Measurements from ENCODE around the gene ARSI.

Gene ARSI

DNA sequence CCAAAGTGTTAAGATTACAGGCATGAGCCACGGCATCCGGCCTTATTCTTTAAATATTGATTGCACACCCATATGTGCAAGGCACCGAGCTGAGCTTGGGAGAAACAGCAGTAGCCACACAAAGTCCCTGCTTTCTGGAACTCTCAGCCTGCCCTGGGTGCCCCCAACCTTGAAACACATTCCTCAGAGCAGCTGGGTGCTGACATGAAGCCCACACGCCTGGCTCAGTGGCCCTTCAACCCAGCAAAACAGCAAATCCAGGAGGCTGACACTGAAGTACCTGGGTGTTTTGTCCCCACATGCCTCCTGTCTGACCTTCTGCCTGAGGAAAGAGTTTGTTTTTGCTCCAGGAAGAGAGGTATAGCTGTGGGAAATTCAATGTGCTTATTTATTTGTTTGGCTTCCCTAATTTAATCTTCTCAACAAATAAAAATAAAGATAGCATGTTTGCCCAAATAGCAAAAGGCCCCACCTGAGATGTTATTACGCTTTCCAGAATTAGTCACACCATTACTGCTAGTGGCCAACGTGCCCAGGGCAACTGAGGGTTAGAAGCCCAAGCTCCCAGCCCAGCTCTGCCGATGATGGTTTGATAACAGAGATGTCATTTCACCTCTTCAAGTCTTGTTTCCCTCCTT is 41.4 kb upstream of the ARSI start:
- Histone ChIP-seq H3K4me3 (ENCODE audit: low read depth, low read length) (no peak overlapping the region), H3K27ac (ENCODE audit: extremely low read depth, low read depth, low read length) (no peak overlapping the region), H3K4me1 (ENCODE audit: control insufficient read depth, insufficient read depth, low read length) (no peaks in the 10 kb centered on the region), H3K36me3 (ENCODE audit: control insufficient read depth in 2 of 2, insufficient read depth in 1 of 2, low read length in 2 of 2) (no peaks in the 10 kb centered on the region), H3K9me3 (ENCODE audit: control insufficient read depth, insufficient read depth, low read depth, low read length) (no peaks in the 10 kb centered on the region)
- CTCF ChIA-PET: interaction anchor here (0.6 to 0.7 kb wide), 2 partner anchors 71 to 295 kb away, joined by 3 to 4 read pairs; no protein-coding TSS in a partner anchor
- POLR2A ChIA-PET: no interaction called here
- TF ChIP-seq ZNF473 (tag by site-specific recombination; IDR thresholded peaks at IDR 0.05) (no peak), ZNF529 (tag by site-specific recombination; IDR thresholded peaks at IDR 0.05; ENCODE audit: insufficient replicate concordance) (no peak), ZNF776 (tag by site-specific recombination; IDR thresholded peaks at IDR 0.05; ENCODE audit: borderline replicate concordance) (no peak), ZNF211 (tag by site-specific recombination; IDR thresholded peaks at IDR 0.05; ENCODE audit: low read depth) (no peak), YY1 (tag by site-specific recombination; IDR thresholded peaks at IDR 0.05) (no peak), ZNF548 (tag by site-specific recombination; IDR thresholded peaks at IDR 0.05) (no peak), ZNF585B (tag by site-specific recombination; IDR thresholded peaks at IDR 0.05) (no peak), ZNF830 (tag by site-specific recombination; IDR thresholded peaks at IDR 0.05; ENCODE audit: low read depth) (no peak), ZNF10 (tag by site-specific recombination; IDR thresholded peaks at IDR 0.05) (no peak)
- TF ChIP-seq, protein P1, sequence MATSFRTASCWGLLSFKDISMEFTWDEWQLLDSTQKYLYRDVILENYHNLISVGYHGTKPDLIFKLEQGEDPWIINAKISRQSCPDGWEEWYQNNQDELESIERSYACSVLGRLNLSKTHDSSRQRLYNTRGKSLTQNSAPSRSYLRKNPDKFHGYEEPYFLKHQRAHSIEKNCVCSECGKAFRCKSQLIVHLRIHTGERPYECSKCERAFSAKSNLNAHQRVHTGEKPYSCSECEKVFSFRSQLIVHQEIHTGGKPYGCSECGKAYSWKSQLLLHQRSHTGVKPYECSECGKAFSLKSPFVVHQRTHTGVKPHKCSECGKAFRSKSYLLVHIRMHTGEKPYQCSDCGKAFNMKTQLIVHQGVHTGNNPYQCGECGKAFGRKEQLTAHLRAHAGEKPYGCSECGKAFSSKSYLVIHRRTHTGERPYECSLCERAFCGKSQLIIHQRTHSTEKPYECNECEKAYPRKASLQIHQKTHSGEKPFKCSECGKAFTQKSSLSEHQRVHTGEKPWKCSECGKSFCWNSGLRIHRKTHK (tag by site-specific recombination; IDR thresholded peaks at IDR 0.05): no peak
- TF ChIP-seq, protein P2, sequence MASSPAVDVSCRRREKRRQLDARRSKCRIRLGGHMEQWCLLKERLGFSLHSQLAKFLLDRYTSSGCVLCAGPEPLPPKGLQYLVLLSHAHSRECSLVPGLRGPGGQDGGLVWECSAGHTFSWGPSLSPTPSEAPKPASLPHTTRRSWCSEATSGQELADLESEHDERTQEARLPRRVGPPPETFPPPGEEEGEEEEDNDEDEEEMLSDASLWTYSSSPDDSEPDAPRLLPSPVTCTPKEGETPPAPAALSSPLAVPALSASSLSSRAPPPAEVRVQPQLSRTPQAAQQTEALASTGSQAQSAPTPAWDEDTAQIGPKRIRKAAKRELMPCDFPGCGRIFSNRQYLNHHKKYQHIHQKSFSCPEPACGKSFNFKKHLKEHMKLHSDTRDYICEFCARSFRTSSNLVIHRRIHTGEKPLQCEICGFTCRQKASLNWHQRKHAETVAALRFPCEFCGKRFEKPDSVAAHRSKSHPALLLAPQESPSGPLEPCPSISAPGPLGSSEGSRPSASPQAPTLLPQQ (tag by site-specific recombination; IDR thresholded peaks at IDR 0.05): no peak
- TF ChIP-seq, protein P3, sequence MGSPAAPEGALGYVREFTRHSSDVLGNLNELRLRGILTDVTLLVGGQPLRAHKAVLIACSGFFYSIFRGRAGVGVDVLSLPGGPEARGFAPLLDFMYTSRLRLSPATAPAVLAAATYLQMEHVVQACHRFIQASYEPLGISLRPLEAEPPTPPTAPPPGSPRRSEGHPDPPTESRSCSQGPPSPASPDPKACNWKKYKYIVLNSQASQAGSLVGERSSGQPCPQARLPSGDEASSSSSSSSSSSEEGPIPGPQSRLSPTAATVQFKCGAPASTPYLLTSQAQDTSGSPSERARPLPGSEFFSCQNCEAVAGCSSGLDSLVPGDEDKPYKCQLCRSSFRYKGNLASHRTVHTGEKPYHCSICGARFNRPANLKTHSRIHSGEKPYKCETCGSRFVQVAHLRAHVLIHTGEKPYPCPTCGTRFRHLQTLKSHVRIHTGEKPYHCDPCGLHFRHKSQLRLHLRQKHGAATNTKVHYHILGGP (tag by site-specific recombination; IDR thresholded peaks at IDR 0.05): no peak

DNA sequence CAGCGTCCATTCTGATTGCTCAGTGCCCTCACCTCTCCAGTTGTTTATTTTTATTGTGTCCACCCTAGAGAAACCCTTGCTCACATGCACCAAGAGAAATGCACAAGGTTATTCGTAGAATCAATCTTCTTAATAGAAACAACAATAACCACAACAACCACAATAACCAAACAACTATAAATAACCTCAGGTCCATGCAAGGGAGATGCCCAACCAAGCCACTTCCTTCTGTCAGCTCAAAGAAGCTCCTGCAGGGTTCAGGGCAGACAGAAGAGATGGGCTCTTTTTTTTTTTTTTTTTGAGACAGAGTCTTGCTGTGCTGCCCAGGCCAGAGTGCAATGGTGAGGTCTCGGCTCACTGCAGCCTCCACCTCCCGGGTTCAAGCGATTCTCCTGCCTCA is 39.9 kb upstream of the ARSI start:
- H3K27ac ChIP-seq (ENCODE audit: extremely low read depth, low read depth, low read length): no peak overlapping the region
- no peak overlapping the region for H3K4me3 ChIP-seq (ENCODE audit: low read depth, low read length)
- H3K36me3 ChIP-seq (ENCODE audit: control insufficient read depth in 2 of 2, insufficient read depth in 1 of 2, low read length in 2 of 2): no peaks in the 10 kb centered on the region
- ChIA-PET POLR2A (no interaction called here), CTCF (no interaction called here)
- TF ChIP-seq ZNF214 (tag by site-specific recombination; IDR thresholded peaks at IDR 0.05; ENCODE audit: borderline replicate concordance): no peak
- TF ChIP-seq KLF1 (tag by site-specific recombination; IDR thresholded peaks at IDR 0.05): no peak
- no peak for TF ChIP-seq KLF16 (tag by site-specific recombination; IDR thresholded peaks at IDR 0.05)
- no peak for TF ChIP-seq ZNF23 (tag by site-specific recombination; IDR thresholded peaks at IDR 0.05; ENCODE audit: borderline replicate concordance)
- no peak for TF ChIP-seq ZEB2 (tag by site-specific recombination; IDR thresholded peaks at IDR 0.05)
- TF ChIP-seq GLI2 (tag by site-specific recombination; IDR thresholded peaks at IDR 0.05; ENCODE audit: borderline replicate concordance, low read depth): no peak
- H3K4me1 ChIP-seq (ENCODE audit: control insufficient read depth, insufficient read depth, low read length): no peaks in the 10 kb centered on the region
- H3K9me3 ChIP-seq (ENCODE audit: control insufficient read depth, insufficient read depth, low read depth, low read length): no peaks in the 10 kb centered on the region

DNA sequence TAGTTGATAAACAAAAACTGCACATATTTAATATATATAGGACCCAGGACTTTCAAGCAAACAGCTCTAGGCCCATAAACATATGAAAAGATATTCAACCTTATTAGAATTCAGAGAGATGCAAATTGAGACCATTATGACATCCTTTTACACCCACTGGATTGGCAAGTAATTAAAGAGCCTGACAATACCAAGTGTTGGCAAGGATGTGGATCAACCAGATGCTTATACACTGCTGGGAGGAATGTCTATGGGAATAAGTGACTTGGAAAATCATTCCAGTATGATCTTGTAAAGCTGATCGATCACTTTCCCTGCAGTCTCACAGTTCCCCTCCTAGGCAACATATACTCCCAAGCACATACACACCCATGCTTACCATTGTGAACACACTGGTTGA is 39.3 kb upstream of the ARSI start:
- ChIA-PET POLR2A (no interaction called here), CTCF (no interaction called here)
- Histone ChIP-seq H3K4me1 (ENCODE audit: control insufficient read depth, insufficient read depth, low read length) (no peaks in the 10 kb centered on the region), H3K4me3 (ENCODE audit: low read depth, low read length) (no peak overlapping the region), H3K9me3 (ENCODE audit: control insufficient read depth, insufficient read depth, low read depth, low read length) (no peaks in the 10 kb centered on the region), H3K36me3 (ENCODE audit: control insufficient read depth in 2 of 2, insufficient read depth in 1 of 2, low read length in 2 of 2) (no peaks in the 10 kb centered on the region), H3K27ac (ENCODE audit: extremely low read depth, low read depth, low read length) (no peak overlapping the region)
- no peak for TF ChIP-seq SCRT2 (tag by site-specific recombination; IDR thresholded peaks at IDR 0.05)
- TF ChIP-seq, protein P4, sequence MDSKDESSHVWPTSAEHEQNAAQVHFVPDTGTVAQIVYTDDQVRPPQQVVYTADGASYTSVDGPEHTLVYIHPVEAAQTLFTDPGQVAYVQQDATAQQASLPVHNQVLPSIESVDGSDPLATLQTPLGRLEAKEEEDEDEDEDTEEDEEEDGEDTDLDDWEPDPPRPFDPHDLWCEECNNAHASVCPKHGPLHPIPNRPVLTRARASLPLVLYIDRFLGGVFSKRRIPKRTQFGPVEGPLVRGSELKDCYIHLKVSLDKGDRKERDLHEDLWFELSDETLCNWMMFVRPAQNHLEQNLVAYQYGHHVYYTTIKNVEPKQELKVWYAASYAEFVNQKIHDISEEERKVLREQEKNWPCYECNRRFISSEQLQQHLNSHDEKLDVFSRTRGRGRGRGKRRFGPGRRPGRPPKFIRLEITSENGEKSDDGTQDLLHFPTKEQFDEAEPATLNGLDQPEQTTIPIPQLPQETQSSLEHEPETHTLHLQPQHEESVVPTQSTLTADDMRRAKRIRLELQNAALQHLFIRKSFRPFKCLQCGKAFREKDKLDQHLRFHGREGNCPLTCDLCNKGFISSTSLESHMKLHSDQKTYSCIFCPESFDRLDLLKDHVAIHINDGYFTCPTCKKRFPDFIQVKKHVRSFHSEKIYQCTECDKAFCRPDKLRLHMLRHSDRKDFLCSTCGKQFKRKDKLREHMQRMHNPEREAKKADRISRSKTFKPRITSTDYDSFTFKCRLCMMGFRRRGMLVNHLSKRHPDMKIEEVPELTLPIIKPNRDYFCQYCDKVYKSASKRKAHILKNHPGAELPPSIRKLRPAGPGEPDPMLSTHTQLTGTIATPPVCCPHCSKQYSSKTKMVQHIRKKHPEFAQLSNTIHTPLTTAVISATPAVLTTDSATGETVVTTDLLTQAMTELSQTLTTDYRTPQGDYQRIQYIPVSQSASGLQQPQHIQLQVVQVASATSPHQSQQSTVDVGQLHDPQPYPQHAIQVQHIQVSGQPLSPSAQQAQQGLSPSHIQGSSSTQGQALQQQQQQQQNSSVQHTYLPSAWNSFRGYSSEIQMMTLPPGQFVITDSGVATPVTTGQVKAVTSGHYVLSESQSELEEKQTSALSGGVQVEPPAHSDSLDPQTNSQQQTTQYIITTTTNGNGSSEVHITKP (tag by site-specific recombination; IDR thresholded peaks at IDR 0.05): no peak
- TF ChIP-seq, protein P5, sequence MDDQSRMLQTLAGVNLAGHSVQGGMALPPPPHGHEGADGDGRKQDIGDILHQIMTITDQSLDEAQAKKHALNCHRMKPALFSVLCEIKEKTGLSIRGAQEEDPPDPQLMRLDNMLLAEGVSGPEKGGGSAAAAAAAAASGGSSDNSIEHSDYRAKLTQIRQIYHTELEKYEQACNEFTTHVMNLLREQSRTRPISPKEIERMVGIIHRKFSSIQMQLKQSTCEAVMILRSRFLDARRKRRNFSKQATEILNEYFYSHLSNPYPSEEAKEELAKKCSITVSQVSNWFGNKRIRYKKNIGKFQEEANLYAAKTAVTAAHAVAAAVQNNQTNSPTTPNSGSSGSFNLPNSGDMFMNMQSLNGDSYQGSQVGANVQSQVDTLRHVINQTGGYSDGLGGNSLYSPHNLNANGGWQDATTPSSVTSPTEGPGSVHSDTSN (CRISPR knock-in tag; IDR thresholded peaks at IDR 0.05): no peak
- TF ChIP-seq ZXDB (tag by site-specific recombination; IDR thresholded peaks at IDR 0.05): no peak
- no peak for TF ChIP-seq GLI4 (tag by site-specific recombination; IDR thresholded peaks at IDR 0.05)
- no peak for TF ChIP-seq ZNF660 (tag by site-specific recombination; IDR thresholded peaks at IDR 0.05)

Data from HEK293 (cell line).